Activated CD8-positive, alpha-beta memory T cell treated with anti-CD3 and anti-CD28 coated beads, Interleukin-2, amount 50 U/mL, for 1 hour (primary cell): ENCODE measurements around the gene DDX47.
"Not testable (repeated sequence)": the region's sequence is repeated elsewhere in the genome, so short reads cannot be mapped to it uniquely, and the experiment has no call there.

Source experiments
- DNase-seq: peaks from one replicate; pipeline ENCODE4 v3.0.0-alpha.2; 2020; ENCODE audit errors: extremely low read depth

Gene DDX47

DNA sequence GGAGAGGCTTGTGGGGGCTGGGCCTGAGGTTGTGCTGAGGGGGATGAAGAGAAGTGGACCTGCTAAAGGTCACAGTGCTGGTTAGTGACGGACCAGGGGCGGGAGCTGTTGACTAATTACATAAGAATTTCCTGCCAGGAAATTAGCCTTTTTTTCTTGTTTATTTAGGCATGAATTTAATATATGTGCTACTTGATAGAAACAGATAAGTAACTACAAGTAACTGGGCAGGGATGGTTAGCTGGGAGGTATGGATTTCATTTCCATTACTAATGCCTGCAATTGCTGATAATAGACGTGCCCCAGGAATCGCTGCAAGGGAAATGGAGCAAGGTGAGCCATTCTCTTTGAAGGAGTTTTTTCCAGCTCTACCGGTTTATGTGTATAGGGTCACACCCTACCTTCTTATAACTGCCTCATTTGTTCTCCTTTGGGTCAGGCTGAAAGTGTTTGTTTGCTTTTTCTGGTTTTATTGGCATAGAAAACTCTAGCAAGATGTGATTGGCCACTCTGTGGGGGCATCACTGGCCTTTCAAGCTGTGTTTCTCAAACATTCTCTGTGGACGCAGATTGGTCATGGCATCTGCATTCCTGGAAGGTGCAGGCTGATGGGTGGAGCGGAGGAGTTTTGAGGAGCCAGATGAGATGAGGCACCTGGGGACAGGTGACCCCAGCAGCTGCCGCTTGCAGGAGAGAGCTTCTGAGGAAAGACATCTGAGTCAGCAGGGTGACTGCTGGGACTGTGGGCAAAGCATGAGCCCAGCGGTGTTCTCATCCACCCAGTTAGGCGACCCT is 59.2 kb downstream of the DDX47 start:
- DNase-seq, result no peak

DNA sequence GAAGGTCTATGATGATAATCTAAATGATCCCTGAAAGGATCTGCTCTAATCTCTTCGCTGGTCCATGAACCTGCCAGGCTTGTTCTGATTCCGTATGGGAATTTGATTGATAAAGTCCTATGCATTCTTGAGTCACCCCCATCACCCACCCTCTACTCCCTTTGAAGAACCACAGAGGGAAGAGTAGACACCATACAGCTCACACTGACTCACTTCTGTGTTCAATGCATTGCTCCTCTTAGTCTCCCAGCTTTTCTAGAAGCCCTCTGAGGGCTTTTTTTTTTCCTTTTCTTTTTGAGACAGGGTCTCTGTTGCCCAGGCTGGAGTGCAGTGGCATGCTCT is 59.8 kb downstream of the DDX47 start:
- DNase-seq, result no peak

DNA sequence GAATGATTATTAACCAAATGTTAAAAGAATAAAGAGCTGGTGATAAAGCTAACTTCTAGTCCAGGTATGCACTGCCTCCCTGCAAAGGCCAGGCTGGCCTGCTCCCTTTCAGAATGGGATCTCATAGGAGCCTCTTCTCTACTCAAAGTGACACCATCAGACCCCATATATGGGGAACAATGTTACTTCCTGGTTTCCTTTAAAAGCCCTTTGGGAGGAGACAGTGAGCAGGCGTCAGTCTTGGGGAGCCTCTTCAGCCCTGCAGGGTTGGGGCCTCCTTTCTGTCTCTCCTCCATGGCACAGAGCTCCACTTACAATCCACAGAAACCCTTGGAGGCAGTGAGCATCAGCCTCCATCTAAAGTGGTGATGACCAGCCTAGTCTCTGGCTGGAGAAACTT is 60.9 kb downstream of the DDX47 start:
- DNase-seq, result no peak

- DNase-seq, result not testable (repeated sequence)
Measured at GRCh38 chr12:12875301-12875700, 62.2 kb downstream of the DDX47 start.

DNA sequence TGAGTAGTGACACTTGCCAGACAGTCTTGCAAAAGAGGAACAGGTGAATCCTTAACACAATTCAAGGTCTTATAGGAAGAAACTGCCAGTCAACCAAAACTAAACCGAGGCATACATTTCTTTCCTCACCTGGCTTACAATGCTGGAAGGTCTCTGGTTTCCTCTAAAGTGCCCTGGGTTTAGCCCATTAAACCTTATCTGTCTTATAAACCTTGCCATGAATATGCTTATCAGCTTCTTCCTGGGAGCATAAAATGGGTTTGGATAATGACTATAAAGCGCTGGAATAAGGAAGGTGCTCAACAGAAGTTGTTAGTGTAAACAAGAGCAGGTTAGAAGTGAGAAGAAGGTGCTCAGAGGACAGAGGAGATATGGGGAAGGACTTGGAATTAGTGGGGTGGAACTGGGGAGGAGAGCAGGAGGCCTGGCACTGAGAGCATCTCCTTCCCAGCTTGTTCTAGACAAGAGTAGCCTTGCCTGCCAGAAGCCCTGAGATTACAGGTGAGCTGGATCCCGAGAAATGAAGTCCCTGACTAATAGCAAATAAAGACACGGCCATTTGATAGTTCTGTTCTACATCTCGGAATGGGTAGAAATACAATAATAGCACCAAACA is 64.1 kb downstream of the DDX47 start:
- DNase-seq, result no peak

DNA sequence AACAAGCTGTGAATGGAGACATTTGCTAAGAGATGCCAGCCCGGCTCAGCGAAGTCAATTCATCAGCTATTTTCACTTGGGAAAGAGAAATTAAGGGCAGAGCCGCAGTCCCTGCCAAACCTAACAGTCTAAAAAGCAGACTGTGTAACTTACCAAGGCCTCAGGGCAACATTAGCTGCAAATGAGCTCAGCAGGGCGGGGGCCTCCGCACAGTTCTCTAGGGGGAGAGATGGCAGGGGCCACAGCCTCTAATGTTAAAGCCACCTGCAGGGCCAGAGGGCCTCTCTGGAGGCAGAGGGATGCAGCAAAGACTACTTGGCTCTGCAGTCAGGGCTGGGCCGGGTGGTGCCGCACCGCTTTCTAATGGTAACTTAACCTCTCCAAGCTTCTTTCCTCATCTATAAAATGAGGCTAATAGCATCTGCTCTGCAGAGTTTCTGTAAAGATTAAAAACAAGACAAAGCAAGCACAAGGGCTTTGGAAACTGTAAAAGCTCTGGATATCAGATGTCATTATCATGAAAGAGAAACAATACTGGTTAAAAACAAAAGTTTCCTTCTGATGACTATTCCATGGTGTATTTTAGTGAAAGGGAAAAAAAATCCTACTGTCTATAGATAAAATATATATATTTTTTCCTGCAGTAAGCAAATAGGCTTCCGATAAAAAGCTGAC is 64.8 kb downstream of the DDX47 start:
- no peak for DNase-seq
